IPS-18a (cell line): ENCODE measurements around the gene TMEM108.

Source experiments
- H3K27ac ChIP-seq: one replicate; pipeline ENCODE4 v1.5.1; 2013; ENCODE audit warnings: low read length
- H3K27me3 ChIP-seq: one replicate; pipeline ENCODE4 v1.6.1; 2013; ENCODE audit warnings: mild to moderate bottlenecking, low read length; ENCODE audit not compliant: control insufficient read depth, insufficient read depth
- H3K36me3 ChIP-seq: one replicate; pipeline ENCODE4 v1.6.1; 2013; ENCODE audit warnings: low read depth, low read length; ENCODE audit not compliant: control insufficient read depth
- H3K4me1 ChIP-seq: one replicate; pipeline ENCODE4 v1.6.1; 2013; ENCODE audit warnings: low read depth, low read length; ENCODE audit not compliant: control insufficient read depth
- H3K4me3 ChIP-seq: one replicate; pipeline ENCODE4 v1.5.1; 2013; ENCODE audit warnings: low read length
- H3K9ac ChIP-seq: one replicate; pipeline ENCODE4 v1.6.1; 2013; ENCODE audit warnings: mild to moderate bottlenecking, low read length, moderate library complexity
- H3K9me3 ChIP-seq: one replicate; pipeline ENCODE4 v1.6.1; 2013; ENCODE audit warnings: low read depth, low read length; ENCODE audit not compliant: control insufficient read depth

The TMEM108 gene

GRCh38 chr3:133271042-133271441 is 232.9 kb downstream of the TMEM108 start:
- H3K9ac ChIP-seq = no peak overlapping the region
- H3K4me3 ChIP-seq = no peak overlapping the region
- H3K27ac ChIP-seq = no peak overlapping the region
- no peaks in the 10 kb centered on the region for H3K9me3 ChIP-seq
- no peaks in the 10 kb centered on the region for H3K27me3 ChIP-seq
- no peaks in the 10 kb centered on the region for H3K4me1 ChIP-seq
- no peaks in the 10 kb centered on the region for H3K36me3 ChIP-seq

GRCh38 chr3:133271539-133271938 is 233.3 kb downstream of the TMEM108 start:
- no peaks in the 10 kb centered on the region for H3K36me3 ChIP-seq
- no peak overlapping the region for H3K4me3 ChIP-seq
- no peaks in the 10 kb centered on the region for H3K27me3 ChIP-seq
- no peak overlapping the region for H3K9ac ChIP-seq
- H3K27ac ChIP-seq = no peak overlapping the region
- H3K9me3 ChIP-seq = no peaks in the 10 kb centered on the region
- H3K4me1 ChIP-seq = no peaks in the 10 kb centered on the region

- no peaks in the 10 kb centered on the region for H3K36me3 ChIP-seq
- no peak overlapping the region for H3K9ac ChIP-seq
- H3K9me3 ChIP-seq = no peaks in the 10 kb centered on the region
- H3K27ac ChIP-seq = no peak overlapping the region
- no peak overlapping the region for H3K4me3 ChIP-seq
- H3K27me3 ChIP-seq = no peaks in the 10 kb centered on the region
- H3K4me1 ChIP-seq = no peaks in the 10 kb centered on the region
Measured at GRCh38 chr3:133273346-133273745, 235.2 kb downstream of the TMEM108 start.

GRCh38 chr3:133274477-133274876 is 236.3 kb downstream of the TMEM108 start:
- Histone ChIP-seq H3K27me3 (no peaks in the 10 kb centered on the region), H3K9ac (no peak overlapping the region), H3K9me3 (no peaks in the 10 kb centered on the region), H3K4me3 (no peak overlapping the region), H3K4me1 (no peaks in the 10 kb centered on the region), H3K36me3 (no peaks in the 10 kb centered on the region), H3K27ac (no peak overlapping the region)

- Histone ChIP-seq H3K27ac (no peak overlapping the region), H3K27me3 (no peaks in the 10 kb centered on the region)
Measured at GRCh38 chr3:133276594-133276993, 238.4 kb downstream of the TMEM108 start.

GRCh38 chr3:133277813-133278212 is 239.6 kb downstream of the TMEM108 start:
- Histone ChIP-seq H3K36me3 (no peaks in the 10 kb centered on the region), H3K9me3 (no peaks in the 10 kb centered on the region), H3K27ac (no peak overlapping the region), H3K4me1 (no peaks in the 10 kb centered on the region), H3K4me3 (no peak overlapping the region), H3K9ac (no peak overlapping the region), H3K27me3 (no peaks in the 10 kb centered on the region)

More at GRCh38 chr3:133276594-133276993, 238.4 kb downstream of the TMEM108 start:
- no peak overlapping the region for H3K9ac ChIP-seq
- no peaks in the 10 kb centered on the region for H3K4me1 ChIP-seq
- H3K4me3 ChIP-seq = no peak overlapping the region
- no peaks in the 10 kb centered on the region for H3K9me3 ChIP-seq
- H3K36me3 ChIP-seq = no peaks in the 10 kb centered on the region

GRCh38 chr3:133278260-133279043 is 240.3 kb downstream of the TMEM108 start:
- H3K4me3 ChIP-seq = no peak overlapping the region
- H3K4me1 ChIP-seq = no peaks in the 10 kb centered on the region
- no peaks in the 10 kb centered on the region for H3K9me3 ChIP-seq
- H3K27me3 ChIP-seq = no peaks in the 10 kb centered on the region
- H3K36me3 ChIP-seq = no peaks in the 10 kb centered on the region
- no peak overlapping the region for H3K9ac ChIP-seq
- no peak overlapping the region for H3K27ac ChIP-seq

- H3K9ac ChIP-seq = no peak overlapping the region
- H3K27ac ChIP-seq = no peak overlapping the region
- H3K4me3 ChIP-seq = no peak overlapping the region
- peaks cover 11% of the 10 kb centered on the region for H3K4me1 ChIP-seq
- no peaks in the 10 kb centered on the region for H3K9me3 ChIP-seq
- H3K36me3 ChIP-seq = no peaks in the 10 kb centered on the region
- no peaks in the 10 kb centered on the region for H3K27me3 ChIP-seq
Measured at GRCh38 chr3:133280586-133280985, 242.4 kb downstream of the TMEM108 start.

- H3K27ac ChIP-seq = no peak overlapping the region
- H3K4me1 ChIP-seq = peaks cover 11% of the 10 kb centered on the region
- no peak overlapping the region for H3K4me3 ChIP-seq
- no peaks in the 10 kb centered on the region for H3K36me3 ChIP-seq
- H3K9ac ChIP-seq = no peak overlapping the region
- no peaks in the 10 kb centered on the region for H3K9me3 ChIP-seq
- H3K27me3 ChIP-seq = no peaks in the 10 kb centered on the region
Measured at GRCh38 chr3:133282236-133282635, 244.0 kb downstream of the TMEM108 start.

GRCh38 chr3:133283958-133284807 is 246.0 kb downstream of the TMEM108 start:
- H3K27ac ChIP-seq = no peak overlapping the region
- H3K9ac ChIP-seq = no peak overlapping the region
- H3K27me3 ChIP-seq = no peaks in the 10 kb centered on the region

GRCh38 chr3:133289322-133289721 is 251.1 kb downstream of the TMEM108 start:
- Histone ChIP-seq H3K27ac (no peak overlapping the region), H3K9ac (no peak overlapping the region), H3K36me3 (no peaks in the 10 kb centered on the region), H3K4me1 (peaks cover 4% of the 10 kb centered on the region), H3K27me3 (no peaks in the 10 kb centered on the region), H3K9me3 (no peaks in the 10 kb centered on the region), H3K4me3 (no peak overlapping the region)

More at GRCh38 chr3:133283958-133284807, 246.0 kb downstream of the TMEM108 start:
- H3K36me3 ChIP-seq = no peaks in the 10 kb centered on the region
- no peaks in the 10 kb centered on the region for H3K9me3 ChIP-seq
- H3K4me1 ChIP-seq = peaks cover 11% of the 10 kb centered on the region
- no peak overlapping the region for H3K4me3 ChIP-seq
